GM19240 (cell line): ENCODE measurements around the gene THSD4.
A peak's percentile ranks its signal among the peaks of the same experiment; 100 is the strongest.

Experiments used
- DNase-seq: peaks from one replicate; pipeline ENCODE4 v3.0.0; 2011; ENCODE audit warnings: low spot score; ENCODE audit not compliant: insufficient read length

THSD4 gene

GRCh38 chr15:71743861-71744382 is 628.7 kb downstream of the THSD4 start:
- DNase-seq, result peak; percentile 29

- no peak for DNase-seq
Observed at GRCh38 chr15:71746719-71747118, 631.4 kb downstream of the THSD4 start.

- DNase-seq, result no peak
Observed at GRCh38 chr15:71747128-71748083, 632.1 kb downstream of the THSD4 start.

- DNase-seq, result no peak
Observed at GRCh38 chr15:71748293-71748718, 633.0 kb downstream of the THSD4 start.

GRCh38 chr15:71749500-71749899 is 634.2 kb downstream of the THSD4 start:
- no peak for DNase-seq

- no peak for DNase-seq
Observed at GRCh38 chr15:71752128-71752527, 636.9 kb downstream of the THSD4 start.

GRCh38 chr15:71752604-71753289 is 637.5 kb downstream of the THSD4 start:
- no peak for DNase-seq

GRCh38 chr15:71753346-71753745 is 638.1 kb downstream of the THSD4 start:
- DNase-seq, result no peak

GRCh38 chr15:71754660-71755059 is 639.4 kb downstream of the THSD4 start:
- no peak for DNase-seq

GRCh38 chr15:71755092-71755970 is 640.1 kb downstream of the THSD4 start:
- no peak for DNase-seq

- DNase-seq, result no peak
Observed at GRCh38 chr15:71756599-71757352, 641.5 kb downstream of the THSD4 start.

GRCh38 chr15:71757741-71758530 is 642.7 kb downstream of the THSD4 start:
- DNase-seq, result no peak

GRCh38 chr15:71758711-71759110 is 643.4 kb downstream of the THSD4 start:
- DNase-seq, result no peak

GRCh38 chr15:71760852-71761251 is 645.6 kb downstream of the THSD4 start:
- DNase-seq, result no peak

- DNase-seq, result no peak
Observed at GRCh38 chr15:71761649-71762048, 646.4 kb downstream of the THSD4 start.

- DNase-seq, result no peak
Observed at GRCh38 chr15:71768184-71768583, 652.9 kb downstream of the THSD4 start.

- no peak for DNase-seq
Observed at GRCh38 chr15:71773206-71773859, 658.1 kb downstream of the THSD4 start.

- no peak for DNase-seq
Observed at GRCh38 chr15:71775856-71776255, 660.6 kb downstream of the THSD4 start.

- DNase-seq, result no peak
Observed at GRCh38 chr15:71776304-71776703, 661.0 kb downstream of the THSD4 start.
